Left cardiac atrium (tissue), 4 donors: Measurements from ENCODE around the gene RNU2-63P. TPM values are rescaled to one million over a fixed set of nuclear protein-coding genes. Genes with fewer than 3 reads are reported as not detected.
A peak's percentile ranks its signal among the peaks of the same experiment; 100 is the strongest.
"Not testable (repeated sequence)": the region's sequence is repeated elsewhere in the genome, so short reads cannot be mapped to it uniquely, and the experiment has no call there.

Experiments used
- ATAC-seq, 2 donors: fragments of 200-7000 bp; cut with Tn5 transposase; one replicate each; pipeline ENCODE4 v1.9.1; 2020; ENCODE audit warnings: mild to moderate bottlenecking in 2 of 2, moderate library complexity in 2 of 2
- DNase-seq: peaks from one replicate; pipeline ENCODE4 v3.0.0-alpha.2; 2020
- intact Hi-C, 2 donors: fragments of 100-400 bp; cut with DNase I; formaldehyde crosslinking; loops; one replicate each; pipeline versions ENCODE4 v1.14.1 to v1.15.1; 2022 to 2023
- long read RNA-seq: library from polyadenylated mRNA; unstranded; transcript quantifications from one replicate; pipeline ENCODE4 v2.0.0, GENCODE V29; 2021
- total RNA-seq, 2 donors: library from RNA; stranded (reverse); fragmentation: NEBNext Ultra II Directional; extraction: Animal tissue kit (Norgen Biotek cat#: 25700); gene quantifications; one replicate each; pipeline ENCODE4 v1.2.1, GENCODE V29; 2021
- donor health status: DM: no; HTN: yes; CAD: no.
- donor health status: DM: no; HTN: yes; CAD: no; lungs with severe emphysema.
- donor health status: DM: yes; HTN: yes; CAD: no.
- donor health status: Dilated cardiomyopathy.

Gene RNU2-63P
- total RNA-seq = 1 to 10 TPM in 1 of 2 donors, not detected in 1; 2.4 TPM
- long read RNA-seq = 0 reads

- DNase-seq (peak; percentile 73), ATAC-seq (peak; percentile 93 to 96)
- intact Hi-C loops = no loop called here
These were observed at the start of gene RNU2-63P for GRCh38 chr2:88016086-88016959. RNU2-63P (minus strand) TSS chr2:88016547.

- no peak for ATAC-seq
These were observed 44.9 kb upstream of the RNU2-63P start for GRCh38 chr2:88061295-88061694.

DNA sequence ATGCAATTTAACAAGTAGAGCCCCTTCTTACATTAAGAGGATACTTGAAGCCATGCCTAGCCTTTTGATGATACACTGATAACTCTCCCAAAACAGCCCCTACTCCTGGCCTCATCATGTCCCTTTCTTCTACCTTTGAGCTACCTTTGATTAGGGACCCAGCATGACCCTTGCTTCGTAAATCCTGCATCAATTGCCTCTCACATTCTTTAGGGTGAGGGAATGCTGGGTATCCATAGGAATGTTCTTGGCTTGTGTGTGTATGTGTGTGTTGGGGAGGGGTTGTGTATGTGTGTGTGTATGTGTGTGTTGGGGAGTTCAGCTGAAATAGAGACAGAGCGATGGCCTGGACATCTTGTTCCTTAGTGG lies 44.5 kb upstream of the RNU2-63P start:
- ATAC-seq = no peak
- intact Hi-C loops = loop anchor here in 1 of 2 donors (2.0 kb wide), 1 partner anchor 98 kb away; no protein-coding TSS in a partner anchor

More at GRCh38 chr2:88061295-88061694, 44.9 kb upstream of the RNU2-63P start:
- intact Hi-C loops = loop anchor here in 1 of 2 donors (2.0 kb wide), 1 partner anchor 98 kb away; no protein-coding TSS in a partner anchor
- DNase-seq = no peak

GRCh38 chr2:88059979-88060906 lies 43.9 kb upstream of the RNU2-63P start:
- intact Hi-C loops = loop anchor here (2.0 to 5.0 kb wide), 2 partner anchors 99 to 102 kb away; no protein-coding TSS in a partner anchor
- ATAC-seq = peak in 1 of 2 donors; percentile 12
- no peak for DNase-seq

More for the DNA sequence above, 44.5 kb upstream of the RNU2-63P start:
- DNase-seq = no peak

DNA sequence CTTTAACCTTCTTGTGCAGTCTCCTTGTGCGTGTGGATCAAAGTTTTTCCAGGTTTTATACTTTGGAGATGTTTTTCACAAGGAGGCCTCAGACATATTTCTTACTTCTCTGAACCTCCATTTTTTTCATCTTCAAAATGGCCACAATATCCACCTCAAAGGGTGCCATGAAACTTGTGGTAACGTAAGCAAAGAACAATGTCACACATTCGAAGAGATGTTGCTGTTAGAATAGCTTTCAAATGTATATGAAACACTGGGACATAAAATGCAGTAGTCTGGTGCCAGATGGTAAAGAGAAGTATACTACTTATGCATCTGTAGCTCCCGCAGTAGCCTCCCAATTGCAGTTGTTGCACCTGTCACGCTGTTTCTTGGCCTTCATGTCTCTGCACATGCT lies 41.8 kb upstream of the RNU2-63P start:
- no peak for ATAC-seq
- DNase-seq = no peak
- intact Hi-C loops = loop anchor here in 1 of 2 donors (5.0 kb wide), 1 partner anchor 104 kb away; no protein-coding TSS in a partner anchor

DNA sequence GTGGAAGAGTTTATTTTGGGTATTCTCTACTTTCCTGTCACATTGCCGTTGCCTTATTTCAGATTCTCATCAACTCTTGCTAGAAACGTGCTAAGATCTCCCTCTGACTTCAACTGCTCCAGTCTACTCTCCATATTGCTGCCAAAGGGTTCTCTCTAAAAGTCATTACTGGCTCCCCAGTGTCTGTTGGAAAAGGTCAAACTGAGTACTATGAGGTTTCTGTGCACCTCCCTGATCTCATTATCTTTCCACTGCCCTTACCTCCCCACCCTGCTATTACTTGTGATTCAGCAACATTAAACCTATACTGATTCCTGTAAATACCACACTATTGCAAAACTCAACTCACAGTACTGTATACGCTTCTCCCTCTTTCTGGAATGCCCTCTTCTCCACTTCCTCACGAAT lies 41.1 kb upstream of the RNU2-63P start:
- intact Hi-C loops = loop anchor here in 1 of 2 donors (5.0 kb wide), 1 partner anchor 105 kb away; no protein-coding TSS in a partner anchor
- DNase-seq (no peak), ATAC-seq (no peak)

DNA sequence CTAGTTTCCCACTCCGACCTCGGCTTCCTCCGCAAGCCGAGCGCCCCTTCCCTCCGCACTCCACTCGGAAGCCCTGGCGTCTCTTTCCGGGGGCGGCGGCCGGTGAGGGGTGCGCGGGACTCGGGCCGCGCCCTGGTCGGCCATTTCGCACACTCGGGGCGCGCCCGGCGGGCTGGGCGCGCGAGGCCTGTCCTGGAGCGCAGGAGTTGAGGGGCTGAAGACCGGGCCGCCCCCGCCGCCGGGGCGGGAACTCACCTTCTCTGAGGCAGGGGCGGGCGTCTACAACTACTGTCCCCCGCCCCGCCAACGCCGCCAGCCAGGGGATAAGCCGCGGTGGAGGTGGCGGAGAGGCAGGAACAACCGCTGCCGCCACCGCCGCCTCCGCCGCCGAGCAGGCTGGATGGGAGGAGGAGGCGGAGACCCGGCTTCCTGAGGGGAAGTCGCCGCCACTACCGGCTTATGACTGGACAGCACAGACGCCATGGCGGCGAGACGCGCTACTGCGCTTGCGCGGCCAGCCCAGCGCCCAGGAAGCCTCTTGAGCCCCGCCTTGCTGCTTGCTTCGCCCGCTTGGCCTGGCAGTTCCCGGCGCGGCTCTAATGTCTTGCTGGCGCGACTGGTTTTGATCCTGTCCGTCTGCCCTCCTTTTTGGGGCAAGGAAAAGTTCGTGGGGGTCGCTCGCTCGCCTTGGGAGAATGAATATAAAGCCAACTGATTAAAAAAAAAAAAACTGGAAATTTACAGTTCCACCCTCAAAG lies 39.2 kb upstream of the RNU2-63P start, which contains the start of gene KRCC1:
Gene KRCC1 (minus strand): TSS at position 413 of the 758 bp plus-strand sequence. CDS start 27,220 bp downstream, outside the sequence.
- ATAC-seq (peak; percentile 98), DNase-seq (peak; percentile 96)
- intact Hi-C loops = loop anchor here in 1 of 2 donors (5.0 kb wide), 1 partner anchor 107 kb away; no protein-coding TSS in a partner anchor

- intact Hi-C loops = loop anchor here in 1 of 2 donors (5.0 kb wide), 1 partner anchor 107 kb away; no protein-coding TSS in a partner anchor
- DNase-seq = no peak
- ATAC-seq = peak; percentile 21 to 38
These were observed 38.5 kb upstream of the RNU2-63P start for GRCh38 chr2:88054782-88055370.

GRCh38 chr2:88053934-88054781 lies 37.8 kb upstream of the RNU2-63P start:
- DNase-seq = no peak
- intact Hi-C loops = no loop called here
- ATAC-seq = no peak

DNA sequence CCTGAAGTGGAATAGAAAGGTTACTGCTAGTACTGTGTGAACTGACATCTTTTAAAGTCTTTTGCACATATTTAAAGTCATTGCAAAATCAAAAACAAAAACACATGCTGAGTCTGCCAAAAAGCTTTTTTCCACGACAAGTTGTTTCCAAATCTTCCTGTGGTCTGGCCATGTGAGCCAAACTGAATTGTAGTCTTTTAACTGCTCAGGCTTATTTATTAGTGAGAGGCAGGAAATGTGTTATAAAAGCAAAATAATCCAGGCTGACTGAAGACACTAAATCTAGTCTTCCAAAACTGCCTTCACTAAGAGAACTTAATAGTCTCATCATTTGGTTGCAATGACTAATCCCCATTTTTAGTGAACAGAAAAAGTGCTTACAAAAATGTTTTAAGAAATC lies 36.9 kb upstream of the RNU2-63P start:
- no peak for ATAC-seq
- intact Hi-C loops = no loop called here

GRCh38 chr2:88051792-88052191 lies 35.4 kb upstream of the RNU2-63P start:
- intact Hi-C loops = no loop called here
- ATAC-seq = no peak

More for the DNA sequence above, 36.9 kb upstream of the RNU2-63P start:
- DNase-seq = no peak

GRCh38 chr2:88049622-88050021 lies 33.3 kb upstream of the RNU2-63P start:
- intact Hi-C loops = no loop called here
- DNase-seq (no peak), ATAC-seq (no peak)

More at GRCh38 chr2:88051792-88052191, 35.4 kb upstream of the RNU2-63P start:
- no peak for DNase-seq

DNA sequence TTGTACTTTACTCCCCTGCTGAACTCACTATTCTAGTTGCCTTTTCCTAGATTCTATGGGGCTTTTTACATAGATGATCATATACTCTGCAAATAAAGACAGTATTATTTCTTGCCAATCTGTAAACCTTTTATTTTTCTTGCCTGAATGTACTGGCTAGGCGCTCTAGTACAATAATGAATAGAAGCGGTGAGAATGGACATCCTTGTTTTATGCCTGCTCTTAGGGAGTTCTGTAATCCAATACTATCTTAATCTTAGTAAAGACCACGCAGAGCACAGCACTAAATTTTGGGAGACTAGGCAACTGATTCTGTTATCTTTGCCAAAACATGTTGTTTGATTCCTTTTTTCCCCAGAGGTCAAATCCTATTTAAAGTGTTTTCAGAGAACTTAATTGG lies 32.2 kb upstream of the RNU2-63P start:
- DNase-seq (no peak), ATAC-seq (no peak)
- intact Hi-C loops = no loop called here

GRCh38 chr2:88045561-88045960 lies 29.2 kb upstream of the RNU2-63P start:
- ATAC-seq, DNase-seq, intact Hi-C loops: not testable (repeated sequence)

- intact Hi-C loops = no loop called here
- ATAC-seq = no peak
- no peak for DNase-seq
These were observed 26.1 kb upstream of the RNU2-63P start for GRCh38 chr2:88042476-88042875.

DNA sequence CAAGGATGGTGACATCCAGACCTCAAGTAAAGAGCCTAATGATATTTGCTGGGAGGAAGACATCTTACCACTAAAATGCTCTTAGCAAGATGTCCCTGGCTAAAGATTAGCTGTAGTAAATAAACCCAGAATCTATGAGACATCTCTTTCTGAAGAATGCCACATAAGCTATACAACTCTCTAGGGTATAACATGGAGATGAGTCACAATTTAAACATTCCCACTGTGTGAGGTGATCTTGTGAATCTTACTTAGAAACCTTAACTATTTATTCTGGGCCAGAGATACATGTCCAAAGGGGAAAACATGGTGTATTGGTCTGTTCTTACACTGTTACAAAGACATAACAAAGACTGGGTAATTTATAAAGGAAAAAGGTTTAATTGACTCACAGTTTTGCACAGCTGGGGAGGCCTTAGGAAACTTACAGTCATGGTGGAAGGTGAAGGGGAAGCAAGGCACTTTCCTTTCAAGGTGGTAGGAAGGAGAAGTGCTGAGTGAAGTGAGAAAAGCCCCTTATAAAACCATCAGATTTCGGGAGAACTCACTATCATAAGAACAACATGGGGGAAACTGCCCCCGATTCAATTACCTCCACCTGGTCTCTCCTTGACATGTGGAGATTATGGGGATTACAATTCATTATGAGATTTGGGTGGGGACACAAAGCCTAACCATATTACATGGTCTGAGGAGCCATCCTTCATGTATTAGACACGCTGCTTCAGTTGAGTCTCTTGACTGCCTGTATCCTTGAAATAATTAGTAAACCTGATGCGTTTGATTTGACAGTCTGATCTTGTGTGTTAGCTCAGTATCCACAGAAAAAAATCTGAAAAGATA lies 22.1 kb upstream of the RNU2-63P start:
- ATAC-seq (peak in 1 of 2 donors; percentile 38), DNase-seq (no peak)
- intact Hi-C loops = no loop called here
